Measurements from ENCODE around the gene DIO1.
A peak's percentile ranks its signal among the peaks of the same experiment; 100 is the strongest.
"Not testable (repeated sequence)": the region's sequence is repeated elsewhere in the genome, so short reads cannot be mapped to it uniquely, and the experiment has no call there.

Gene DIO1

GRCh38 chr1:53893999-53894636 lies at the start of gene DIO1:
TSS of gene DIO1 (plus strand) at chr1:53894187. CDS start at chr1:53894211, 24 bp downstream.
- DNase-seq (ENCODE audit: low read depth): no peak

- DNase-seq (ENCODE audit: low read depth): no peak
Measured at GRCh38 chr1:53847980-53848379, 46.0 kb upstream of the DIO1 start.

DNA sequence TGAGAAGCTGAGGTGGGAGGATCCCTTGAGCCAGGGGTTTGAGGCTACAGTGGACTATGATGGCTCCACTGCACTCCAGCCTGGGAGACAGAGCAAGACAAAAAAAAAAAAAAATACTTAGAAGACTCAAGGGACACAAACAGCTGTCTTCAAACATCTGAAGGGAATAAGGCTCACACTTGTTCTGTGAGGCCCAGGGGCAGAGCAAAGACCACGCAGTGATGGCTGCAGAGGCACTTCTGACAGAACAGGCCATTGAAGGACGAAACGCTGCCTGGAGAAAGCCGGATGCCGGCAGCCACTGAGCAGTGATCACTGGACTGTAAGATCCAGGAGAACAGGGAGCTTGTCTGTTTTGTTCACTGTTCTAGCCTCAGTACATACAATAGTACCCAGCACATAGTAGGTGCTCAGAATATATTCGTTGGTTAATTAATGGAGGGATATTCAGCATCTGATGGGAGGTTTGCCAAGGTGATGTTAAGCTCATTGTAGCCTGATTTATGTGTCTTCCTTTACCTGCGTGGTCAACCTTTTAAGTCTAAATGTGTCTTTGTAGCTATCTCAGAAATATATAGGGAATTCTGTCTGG lies 43.8 kb upstream of the DIO1 start:
- no peak for DNase-seq (ENCODE audit: low read depth)

DNA sequence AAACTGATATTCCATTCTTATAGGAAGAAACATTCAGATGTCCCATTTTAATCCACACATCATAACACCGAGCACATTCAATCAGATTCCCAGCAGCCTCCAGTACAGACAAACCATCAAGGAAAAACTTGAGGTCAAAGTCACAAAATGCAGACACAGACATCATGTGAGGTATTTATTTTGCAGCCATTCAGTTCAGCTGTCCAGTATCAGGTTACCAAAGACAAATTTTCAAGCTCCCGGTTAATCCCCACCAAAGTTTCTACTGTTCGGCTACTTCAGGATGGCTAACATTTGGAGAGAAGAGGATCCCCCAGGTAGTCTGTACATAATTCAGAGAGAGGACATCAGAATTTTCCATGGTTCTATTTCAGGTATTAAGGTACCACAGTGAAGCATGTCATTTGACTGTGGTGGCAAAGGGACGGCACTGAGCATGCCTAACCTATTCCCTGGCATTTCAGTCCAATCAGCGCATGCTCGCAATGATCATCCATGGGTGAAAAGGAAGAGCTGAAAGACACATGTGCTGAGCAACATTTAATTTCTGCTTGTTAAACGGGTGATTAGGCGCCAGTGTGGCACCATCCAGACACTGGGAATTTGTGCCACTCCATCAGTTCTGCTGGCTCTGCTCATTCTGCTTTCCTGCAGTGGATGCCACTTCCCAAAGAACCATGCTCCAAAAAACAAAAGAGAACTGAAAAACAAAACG lies 42.3 kb upstream of the DIO1 start:
- DNase-seq (ENCODE audit: low read depth): no peak

DNA sequence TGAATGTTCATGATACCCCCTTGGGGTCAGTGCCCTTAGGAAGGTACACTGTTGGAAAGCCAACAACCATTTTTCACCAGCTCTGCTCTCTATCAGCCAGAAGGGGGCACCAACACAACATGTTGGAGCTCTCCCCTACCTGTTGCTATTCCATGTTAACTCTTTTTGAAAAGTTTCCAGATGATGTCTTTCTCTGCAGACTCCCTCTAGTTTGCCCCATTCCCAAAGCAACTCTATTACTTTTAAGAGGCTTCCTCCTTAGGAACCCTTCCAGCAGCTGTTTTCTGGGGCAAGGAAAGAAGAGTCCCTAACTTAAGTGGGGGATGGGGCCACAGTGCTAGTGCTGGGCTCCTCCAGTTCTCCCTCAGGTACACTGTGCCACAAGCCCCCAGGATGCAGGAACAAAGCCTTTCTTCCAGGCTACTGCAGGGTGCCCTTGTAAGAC lies 33.0 kb upstream of the DIO1 start:
- peak; percentile 23 for DNase-seq (ENCODE audit: low read depth)

GRCh38 chr1:53862507-53862906 lies 31.5 kb upstream of the DIO1 start:
- no peak for DNase-seq (ENCODE audit: low read depth)

DNA sequence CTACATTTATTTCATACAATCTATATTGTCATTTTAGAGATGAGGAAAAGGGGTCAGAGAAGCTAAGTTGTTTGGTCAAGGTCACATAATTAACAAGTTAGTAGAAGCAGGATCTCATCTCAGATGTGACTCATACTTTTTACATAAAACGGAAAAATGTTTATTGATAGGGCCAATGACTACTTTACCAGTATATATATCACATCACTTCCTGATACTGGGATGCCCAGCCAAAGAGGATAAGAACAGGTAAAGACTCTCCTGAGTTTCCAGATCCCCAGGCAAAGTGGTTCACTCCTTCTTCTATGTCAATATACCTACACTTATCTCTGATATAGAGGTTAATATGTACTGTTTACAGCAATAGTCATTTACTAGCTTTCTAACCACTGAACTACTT lies 25.4 kb upstream of the DIO1 start:
- no peak for DNase-seq (ENCODE audit: low read depth)

DNA sequence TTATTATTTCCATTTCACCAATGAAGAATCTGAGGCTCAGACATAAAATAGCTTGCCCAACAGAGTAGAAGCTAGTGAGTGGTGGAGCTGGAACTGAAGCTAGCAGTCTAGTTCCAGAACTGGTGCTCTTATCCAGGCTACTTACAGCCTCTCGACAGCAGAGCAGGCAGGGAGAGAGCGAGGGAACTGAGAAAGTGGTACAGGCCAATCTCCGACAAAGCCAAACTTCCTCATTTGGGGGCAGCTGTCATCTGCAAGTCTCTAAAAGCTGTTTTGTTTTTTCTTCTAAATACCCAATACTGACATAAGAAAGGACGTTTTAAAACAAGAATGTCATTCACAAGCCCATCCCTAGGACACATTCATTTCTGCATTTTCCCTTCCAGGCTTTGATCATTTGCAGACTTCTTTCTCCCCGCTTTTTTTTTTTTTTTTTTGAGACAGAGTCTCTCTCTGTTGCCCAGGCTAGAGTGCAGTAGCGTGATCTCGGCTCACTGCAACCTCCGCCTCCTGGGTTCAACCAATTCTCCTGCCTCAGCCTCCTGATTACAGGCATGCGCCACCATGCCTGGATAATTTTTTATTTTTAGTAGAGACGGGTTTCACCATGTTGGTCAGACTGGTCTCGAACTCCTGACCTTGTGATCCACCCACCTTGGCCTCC lies 24.4 kb upstream of the DIO1 start:
- no peak for DNase-seq (ENCODE audit: low read depth)

DNA sequence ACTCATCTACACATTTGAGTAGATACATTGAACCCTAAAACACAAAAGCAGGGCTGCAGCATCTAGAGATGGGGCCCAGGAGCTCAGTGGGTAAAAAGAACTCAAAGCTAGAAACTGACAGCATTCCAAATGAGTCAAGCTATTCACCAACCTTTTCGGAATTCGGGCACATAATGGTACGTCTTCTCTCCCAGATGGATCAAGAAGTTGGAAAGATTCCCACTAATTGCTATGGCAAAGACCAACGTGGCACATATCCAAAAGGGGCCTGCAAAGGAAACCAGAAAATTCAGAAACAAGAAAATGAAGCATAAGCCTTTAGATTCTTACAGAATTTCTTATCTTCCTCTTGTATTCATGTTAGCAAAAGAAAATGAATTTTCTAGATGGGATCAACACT lies 22.8 kb upstream of the DIO1 start:
- DNase-seq (ENCODE audit: low read depth): no peak

GRCh38 chr1:53871773-53872484 lies 22.1 kb upstream of the DIO1 start:
- DNase-seq (ENCODE audit: low read depth): no peak

DNA sequence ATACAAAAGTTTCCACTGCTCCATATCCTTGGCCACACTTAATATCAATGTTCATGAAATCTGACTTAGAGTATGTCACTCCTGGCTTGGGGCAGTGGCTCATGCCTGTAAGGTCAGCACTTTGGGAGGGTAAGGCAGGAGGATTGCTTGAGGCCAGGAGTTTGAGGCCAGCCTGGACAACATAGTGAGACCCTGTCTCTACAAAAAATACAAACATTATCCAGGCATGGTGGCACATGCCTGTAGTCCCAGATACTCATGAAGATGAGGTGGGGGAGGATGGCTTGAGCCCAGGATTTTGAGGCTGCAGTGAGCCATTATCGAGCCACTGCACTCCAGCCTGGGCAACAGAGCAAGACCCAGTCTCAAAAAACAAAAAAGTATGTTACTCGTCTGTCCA lies 18.8 kb upstream of the DIO1 start:
- DNase-seq (ENCODE audit: low read depth): not testable (repeated sequence)

GRCh38 chr1:53878492-53879105 lies 15.4 kb upstream of the DIO1 start:
- DNase-seq (ENCODE audit: low read depth): peak; percentile 29

- not testable (repeated sequence) for DNase-seq (ENCODE audit: low read depth)
Measured at GRCh38 chr1:53881853-53882252, 12.1 kb upstream of the DIO1 start.

GRCh38 chr1:53883600-53883999 lies 10.4 kb upstream of the DIO1 start:
- not testable (repeated sequence) for DNase-seq (ENCODE audit: low read depth)

GRCh38 chr1:53888681-53889080 lies 5.3 kb upstream of the DIO1 start:
- DNase-seq (ENCODE audit: low read depth): no peak

- peak; percentile 84 for DNase-seq (ENCODE audit: low read depth)
Measured at GRCh38 chr1:53889304-53890298, 4.4 kb upstream of the DIO1 start, which contains the start of gene YIPF1. TSS of gene YIPF1 (minus strand) at chr1:53889797. CDS start at chr1:53888937, 860 bp downstream.

DNA sequence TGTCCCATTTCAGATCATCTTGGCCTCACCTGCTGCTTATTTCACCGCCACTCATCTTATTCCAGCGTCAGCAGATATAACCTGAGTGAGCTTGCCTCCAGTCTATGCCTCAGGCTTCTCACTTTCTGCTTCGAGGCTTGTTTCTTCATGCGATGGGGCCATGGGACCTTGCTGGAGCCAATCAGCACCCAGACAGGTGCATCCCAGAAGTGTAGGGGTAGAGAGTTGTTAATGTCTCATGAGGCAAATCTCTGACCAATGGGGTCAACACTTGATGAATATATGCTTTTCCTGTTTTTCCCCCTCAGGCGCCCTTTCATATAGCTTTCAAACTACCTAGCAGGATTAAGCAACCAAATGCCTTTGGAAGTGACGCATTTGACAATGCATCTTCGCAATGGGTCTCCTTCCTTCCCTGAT lies 3.5 kb upstream of the DIO1 start:
- DNase-seq (ENCODE audit: low read depth): no peak

DNA sequence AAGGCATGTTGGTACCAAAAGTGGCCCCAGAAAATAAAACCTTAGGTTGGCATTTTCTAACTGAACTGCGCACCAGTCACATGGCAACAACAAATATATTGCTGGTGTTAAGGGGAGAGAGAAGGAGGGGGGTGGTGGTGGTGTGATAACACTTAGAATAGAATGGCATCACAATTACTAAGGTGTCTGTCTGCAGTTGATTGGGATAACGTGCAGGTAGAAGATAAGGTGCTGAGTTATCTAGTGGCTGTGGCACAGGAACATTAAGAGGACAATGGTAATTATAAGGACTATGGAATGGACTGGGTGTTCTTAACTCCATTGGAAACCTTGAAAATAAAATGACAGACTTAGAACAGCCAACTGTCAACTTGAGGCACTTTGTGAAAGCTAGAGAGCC lies 3.0 kb upstream of the DIO1 start:
- DNase-seq (ENCODE audit: low read depth): no peak

- no peak for DNase-seq (ENCODE audit: low read depth)
Measured at GRCh38 chr1:53891678-53892077, 2.3 kb upstream of the DIO1 start.

DNA sequence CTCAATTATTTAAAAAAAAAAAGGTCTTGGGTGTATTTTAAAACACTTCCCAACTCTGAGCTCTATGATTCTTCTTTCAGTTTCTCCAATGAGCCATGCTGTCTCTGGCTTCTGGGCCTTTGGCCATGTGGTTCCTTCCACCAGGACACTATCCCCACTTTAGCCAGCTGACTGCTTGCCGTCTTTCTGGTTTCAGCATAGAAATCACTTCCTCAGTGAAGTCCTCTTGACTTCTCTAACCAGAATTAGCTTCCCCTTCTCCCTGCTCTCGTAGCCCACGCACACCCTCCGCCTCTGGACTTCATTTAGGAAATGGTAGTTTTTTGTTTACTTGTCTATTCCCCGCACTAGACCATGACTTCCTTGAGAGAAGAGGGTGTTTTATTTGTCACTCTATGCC lies 1.1 kb upstream of the DIO1 start:
- no peak for DNase-seq (ENCODE audit: low read depth)

Data from stromal cell of bone marrow (primary cell).